GM18951 (cell line): Measurements from ENCODE around the gene CAND2.
"Not testable (repeated sequence)": the region's sequence is repeated elsewhere in the genome, so short reads cannot be mapped to it uniquely, and the experiment has no call there.

Experiments used
- POLR2A ChIP-seq: IDR thresholded peaks from 4 replicates; pipeline ENCODE4 v1.6.1; 2011; ENCODE audit warnings: mild to moderate bottlenecking; ENCODE audit not compliant: insufficient read length, insufficient read depth; ENCODE audit errors: extremely low read depth
- in situ Hi-C: fragments of 300-500 bp; cut with MboI; formaldehyde crosslinking; loops from one replicate; pipeline ENCODE4 v1.12.0; 2022; ENCODE audit warnings: low sequenced_read_pairs, mixed read lengths, inconsistent platforms; ENCODE audit not compliant: unreplicated experiment

The CAND2 gene

GRCh38 chr3:12878141-12878574 lies 81.7 kb downstream of the CAND2 start:
- TF ChIP-seq POLR2A = no peak
- in situ Hi-C loops = no loop called here

DNA sequence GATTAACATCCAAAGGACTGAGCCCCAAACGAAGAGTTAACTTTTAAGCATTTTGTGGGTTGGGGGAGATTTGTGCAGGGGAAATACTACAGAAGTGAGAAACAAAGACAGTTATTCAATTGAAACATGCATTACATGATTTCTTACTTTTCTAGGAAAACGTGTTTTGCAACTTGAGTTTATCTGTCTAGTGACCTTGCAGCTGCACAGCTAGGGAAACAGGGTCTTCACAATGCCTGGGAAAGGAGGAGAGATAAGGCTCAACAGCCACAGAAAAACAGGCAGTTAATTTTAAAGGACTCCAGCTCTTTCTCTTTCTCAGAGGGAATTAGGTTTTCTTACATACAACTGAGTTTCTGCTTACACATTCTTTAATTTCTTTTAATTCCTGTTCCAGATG lies 82.3 kb downstream of the CAND2 start:
- in situ Hi-C loops = not testable (repeated sequence)

GRCh38 chr3:12879191-12879815 lies 82.8 kb downstream of the CAND2 start:
- TF ChIP-seq POLR2A = no peak
- in situ Hi-C loops = no loop called here

- in situ Hi-C loops = not testable (repeated sequence)
These were observed 85.4 kb downstream of the CAND2 start for GRCh38 chr3:12881858-12882257.

DNA sequence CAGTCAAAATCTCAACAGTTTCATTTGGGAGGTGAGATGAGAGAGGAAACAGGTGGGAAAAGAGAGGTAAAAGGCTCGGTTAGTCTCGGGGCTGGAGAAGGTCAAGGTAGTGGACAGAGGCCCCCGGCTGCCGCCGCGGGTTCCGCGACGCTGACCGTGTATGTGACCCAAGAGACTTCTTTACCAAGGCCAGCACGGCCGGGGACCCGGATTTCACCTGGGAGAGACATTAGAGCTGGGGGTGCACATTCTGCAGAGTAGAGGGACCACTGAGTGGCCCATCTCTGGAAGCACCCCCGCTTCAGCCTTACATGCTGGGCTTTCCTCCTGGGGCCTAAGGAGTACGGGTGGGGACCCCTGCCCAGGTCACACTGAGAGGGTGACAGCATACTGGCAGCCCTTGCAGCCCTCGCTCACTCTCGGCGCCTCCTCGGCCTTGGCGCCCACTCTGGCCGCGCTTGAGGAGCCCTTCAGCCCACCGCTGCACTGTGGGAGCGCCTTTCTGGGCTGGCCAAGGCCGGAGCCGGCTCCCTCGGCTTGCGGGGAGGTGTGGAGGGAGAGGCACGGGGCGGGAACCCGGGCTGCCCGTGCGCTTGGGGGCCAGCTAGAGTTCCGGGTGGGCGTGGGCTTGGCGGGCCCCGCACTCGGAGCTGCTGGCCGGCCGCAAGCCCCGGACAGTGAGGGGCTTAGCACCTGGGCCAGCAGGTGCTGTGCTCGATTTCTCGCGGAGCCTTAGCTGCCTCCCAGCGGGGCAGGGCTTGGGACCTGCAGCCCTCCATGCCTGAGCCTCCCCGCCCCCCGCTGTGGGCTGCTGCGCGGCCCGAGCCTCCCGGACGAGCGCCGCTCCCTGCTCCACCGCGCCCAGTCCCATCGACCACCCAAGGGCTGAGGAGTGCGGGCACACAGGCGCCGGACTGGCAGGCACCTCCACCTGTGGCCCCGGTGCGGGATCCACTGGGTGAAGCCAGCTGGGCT lies 86.1 kb downstream of the CAND2 start:
- in situ Hi-C loops = no loop called here
- TF ChIP-seq POLR2A = no peak

DNA sequence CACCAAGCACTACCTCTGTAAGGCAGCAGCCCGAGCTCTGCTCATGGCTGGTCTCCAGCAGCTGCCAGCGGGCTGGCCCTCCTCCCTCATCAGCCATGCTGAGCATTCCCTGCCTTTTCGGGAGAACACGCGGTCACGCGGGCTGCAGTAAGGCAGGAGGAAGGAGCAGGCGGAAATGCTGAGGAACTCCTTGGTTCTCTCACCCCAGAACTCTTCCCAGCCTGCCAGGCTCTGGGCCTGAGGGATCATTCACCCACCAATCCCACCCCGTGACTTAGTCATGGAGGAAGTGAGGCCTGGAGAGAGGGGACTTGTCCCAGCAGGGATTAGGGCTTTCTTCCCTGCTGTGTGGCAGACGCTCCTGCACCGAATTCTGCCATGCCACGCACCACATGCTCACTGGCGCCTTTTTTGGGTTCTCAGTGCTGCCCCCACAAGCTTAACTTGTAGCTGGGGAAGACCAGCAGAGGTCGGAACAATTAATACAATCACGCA lies 87.8 kb downstream of the CAND2 start:
- in situ Hi-C loops = no loop called here
- TF ChIP-seq POLR2A = no peak
